ENCODE measurements around the gene CEPT1.
"Not testable (repeated sequence)": the region's sequence is repeated elsewhere in the genome, so short reads cannot be mapped to it uniquely, and the experiment has no call there.

The CEPT1 gene

GRCh38 chr1:111139956-111140679, at the start of gene CEPT1, which contains the start of gene DRAM2:
TSS of gene CEPT1 (plus strand) at chr1:111140223. CDS start at chr1:111147715, 7,492 bp downstream.
TSS of gene DRAM2 (minus strand) at chr1:111140093. CDS start at chr1:111131554, 8,539 bp downstream.
- peak; percentile 85 to 94 for DNase-seq

GRCh38 chr1:111095421-111095820, 44.6 kb upstream of the CEPT1 start:
- DNase-seq: not testable (repeated sequence)

- DNase-seq: no peak
These were observed 42.5 kb upstream of the CEPT1 start for GRCh38 chr1:111097356-111098099.

GRCh38 chr1:111099289-111099688, 40.7 kb upstream of the CEPT1 start:
- no peak for DNase-seq

GRCh38 chr1:111101854-111102642, 38.0 kb upstream of the CEPT1 start:
- DNase-seq: no peak

GRCh38 chr1:111104981-111105380, 35.0 kb upstream of the CEPT1 start:
- no peak for DNase-seq

GRCh38 chr1:111110197-111110899, 29.7 kb upstream of the CEPT1 start:
- DNase-seq: peak in 1 of 2 experiments; percentile 46

- DNase-seq: no peak
These were observed 23.5 kb upstream of the CEPT1 start for GRCh38 chr1:111116496-111116895.

- DNase-seq: no peak
These were observed 13.7 kb upstream of the CEPT1 start for GRCh38 chr1:111126354-111126753.

GRCh38 chr1:111127923-111128643, 11.9 kb upstream of the CEPT1 start:
- DNase-seq: no peak

- no peak for DNase-seq
These were observed 10.6 kb upstream of the CEPT1 start for GRCh38 chr1:111129376-111129775.

GRCh38 chr1:111131693-111132092, 8.3 kb upstream of the CEPT1 start:
- no peak for DNase-seq

GRCh38 chr1:111133866-111134265, 6.2 kb upstream of the CEPT1 start:
- DNase-seq: no peak

- DNase-seq: peak; percentile 71 to 74
These were observed 583 bp upstream of the CEPT1 start for GRCh38 chr1:111139324-111139955.

GRCh38 chr1:111140680-111140967, 601 bp downstream of the CEPT1 start:
- DNase-seq: no peak

GRCh38 chr1:111141245-111142220, 1.5 kb downstream of the CEPT1 start:
- DNase-seq: no peak

- DNase-seq: no peak
These were observed 2.4 kb downstream of the CEPT1 start for GRCh38 chr1:111142356-111142975.

- DNase-seq: no peak
These were observed 5.5 kb downstream of the CEPT1 start for GRCh38 chr1:111145542-111145941.

- no peak for DNase-seq
These were observed 6.1 kb downstream of the CEPT1 start for GRCh38 chr1:111145963-111146768.
